ENCODE results near the gene GRIN2A.

GRCh38 chr16:9904526-9904925 lies 277.7 kb downstream of the GRIN2A start:
- TF ChIP-seq GABPA (IDR thresholded peaks at IDR 0.05; ENCODE audit: low read depth) = no peak
- TF ChIP-seq CTCF (IDR thresholded peaks at IDR 0.05; ENCODE audit: insufficient read depth, low read length) = no peak
- TF ChIP-seq POLR2AphosphoS5 (IDR thresholded peaks at IDR 0.05; ENCODE audit: low read depth) = no peak

All from HL-60 (cell line).